Right forelimb (tissue), 1 donor: Measurements from ENCODE around the gene SBNO1.
"Not testable (repeated sequence)": the region's sequence is repeated elsewhere in the genome, so short reads cannot be mapped to it uniquely, and the experiment has no call there.

Experiments
- DNase-seq: peaks from one replicate; pipeline ENCODE4 v3.0.0-alpha.2; 2018

Gene SBNO1

DNA sequence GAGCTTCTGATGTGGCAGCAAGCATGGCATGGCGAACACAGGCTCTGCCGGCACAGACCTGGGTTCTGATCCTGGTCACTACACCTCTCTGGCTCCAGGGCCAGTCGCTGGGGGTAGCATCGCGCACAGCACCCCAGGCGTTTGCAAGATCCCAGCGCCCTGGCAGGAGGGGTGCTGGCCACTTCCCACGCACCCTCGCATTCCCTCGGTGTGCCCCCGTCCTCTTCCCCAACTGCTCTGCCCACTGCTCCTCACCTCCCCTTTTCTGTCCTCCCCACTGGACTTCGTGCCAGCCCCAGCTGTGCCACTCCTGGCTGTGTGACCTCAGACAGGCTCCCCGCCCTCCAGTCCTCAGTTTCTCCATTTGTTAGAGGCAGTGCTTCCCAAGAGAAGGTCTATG lies 95.8 kb downstream of the SBNO1 start:
- DNase-seq: no peak

DNA sequence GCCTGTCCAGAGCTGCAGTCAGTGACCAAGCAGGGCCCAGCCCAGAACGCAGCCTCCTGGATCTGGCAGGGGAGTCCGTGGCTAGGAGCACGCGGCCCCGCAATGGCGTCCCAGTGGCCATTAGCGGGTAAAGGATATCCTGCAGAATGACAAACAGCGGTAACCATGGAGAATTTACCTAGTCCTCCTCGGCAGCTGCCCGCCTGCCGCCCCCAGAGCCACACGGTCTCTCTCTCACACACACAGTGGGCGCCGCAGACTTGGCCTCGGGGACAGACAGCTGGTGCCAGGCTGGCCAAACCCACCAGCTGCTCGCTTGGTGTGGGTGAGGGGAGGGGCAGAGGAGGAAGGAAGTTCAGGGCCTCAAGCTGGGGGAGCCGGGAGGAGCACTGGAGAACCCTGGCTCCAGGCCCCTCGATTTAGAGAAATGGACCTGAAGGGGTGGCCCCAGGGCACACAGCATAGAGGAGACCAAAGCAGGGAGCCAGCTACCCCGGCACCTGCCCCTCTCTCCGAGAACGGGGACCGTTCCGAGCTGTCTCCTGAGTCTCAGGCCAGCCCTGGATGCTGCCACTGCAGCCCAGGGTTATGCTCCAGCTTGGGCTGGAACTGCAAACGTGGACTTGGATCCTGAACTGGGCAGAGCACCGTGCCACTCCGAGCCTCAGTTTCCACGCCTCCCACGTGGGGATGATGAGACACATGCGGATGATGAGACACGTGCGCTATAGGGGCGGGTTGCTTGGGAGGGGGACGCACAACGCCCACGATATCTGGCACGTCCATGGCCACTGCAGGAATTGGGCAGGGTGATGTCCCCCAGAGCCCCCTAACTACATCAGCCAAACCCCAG lies 96.4 kb downstream of the SBNO1 start:
- DNase-seq: peak; percentile 81

DNA sequence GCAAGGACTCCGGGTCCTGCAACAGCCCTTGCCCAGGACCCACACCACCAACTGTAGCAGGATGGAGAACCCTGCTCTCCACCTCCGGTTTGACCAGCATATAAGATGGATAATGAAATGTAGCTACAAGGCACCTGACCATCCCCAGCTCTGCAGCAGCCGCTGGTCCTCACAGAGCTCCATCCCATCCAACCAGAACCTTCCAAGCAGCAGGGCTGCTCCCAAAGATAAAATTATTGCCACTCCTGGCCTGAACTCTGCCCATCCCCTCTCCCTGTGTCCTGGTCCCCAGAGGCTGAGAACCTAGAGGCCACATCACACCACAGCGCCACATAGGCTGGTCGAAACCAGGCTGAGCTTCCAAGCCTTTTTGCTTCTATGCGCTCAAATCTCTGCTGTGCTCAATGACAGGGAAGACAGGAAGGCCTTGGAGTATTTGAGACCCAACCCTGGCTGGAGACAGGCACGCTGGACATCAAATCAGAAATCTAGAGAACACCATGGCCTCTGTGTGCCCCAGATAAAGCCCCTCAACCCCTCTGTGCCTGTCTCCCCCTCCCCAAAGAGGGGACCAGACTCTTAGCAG lies 97.2 kb downstream of the SBNO1 start:
- no peak for DNase-seq

DNA sequence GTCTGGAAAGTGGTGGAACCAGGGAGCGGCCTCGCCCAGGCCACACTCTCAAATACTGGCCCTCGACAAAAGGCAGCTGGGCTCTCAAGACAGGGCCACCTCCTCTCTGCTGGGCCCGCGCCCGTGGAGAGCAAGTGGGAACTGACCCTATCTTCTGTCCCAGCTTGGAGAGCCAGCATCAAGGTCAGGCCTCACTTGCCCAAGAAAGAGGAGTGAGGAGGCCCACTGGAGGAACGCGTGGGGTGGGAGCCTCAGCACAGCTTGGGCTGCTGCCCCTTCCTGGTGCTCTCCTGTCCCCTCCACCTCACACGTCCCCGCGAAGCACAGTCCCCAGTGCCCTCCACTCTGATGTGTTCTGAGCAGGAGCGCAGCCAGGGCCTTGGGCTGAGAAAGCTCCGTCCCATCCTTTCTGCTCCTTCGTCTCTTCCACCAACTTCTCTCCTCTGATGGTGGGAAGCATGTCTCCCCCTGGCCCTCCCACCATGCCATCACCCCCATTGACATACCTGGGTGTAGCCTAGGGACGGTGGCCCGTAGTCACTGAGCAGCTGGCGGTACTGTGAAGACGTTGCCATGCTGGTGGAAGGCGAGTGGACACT lies 97.9 kb downstream of the SBNO1 start:
- no peak for DNase-seq

DNA sequence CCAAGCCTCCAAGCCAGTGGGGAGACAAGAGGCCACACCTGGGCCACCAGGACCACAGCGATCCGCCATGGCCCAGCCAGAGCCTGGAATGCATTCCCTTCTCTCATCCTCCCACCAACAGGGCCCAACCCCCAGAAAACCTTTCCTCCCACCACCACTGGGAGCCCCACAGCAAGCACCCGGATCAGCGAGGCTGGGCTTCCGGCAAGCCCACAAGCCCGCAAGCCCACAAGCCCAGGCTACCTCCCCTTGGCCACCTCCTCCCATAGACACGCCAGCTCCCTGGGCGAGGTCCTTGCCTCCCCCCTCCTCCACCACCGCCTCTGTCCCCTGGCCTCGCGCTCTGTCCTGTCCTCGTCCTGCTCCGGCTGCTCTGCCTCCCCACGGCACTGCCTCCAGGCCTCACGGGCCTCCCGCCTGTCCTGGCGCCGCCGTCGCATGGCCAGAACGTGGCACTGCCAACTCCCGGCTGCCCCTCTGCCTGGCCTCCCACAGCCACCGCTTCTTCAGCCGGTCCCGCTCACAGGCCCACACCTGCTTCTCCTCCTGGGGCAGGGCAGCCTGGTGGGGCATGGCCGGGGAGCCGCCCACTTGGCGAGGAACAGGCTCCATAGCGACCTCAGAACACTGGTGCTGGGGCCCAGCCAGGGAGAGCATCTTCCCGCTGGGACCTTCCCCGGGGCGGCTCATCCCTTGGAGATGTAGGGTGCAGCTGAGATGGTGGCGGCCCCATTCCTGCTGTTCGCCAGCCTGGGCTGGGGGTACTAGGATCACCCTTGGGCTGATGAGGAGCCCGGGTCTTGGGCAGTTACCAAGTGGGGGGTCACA lies 98.6 kb downstream of the SBNO1 start:
- DNase-seq: no peak

DNA sequence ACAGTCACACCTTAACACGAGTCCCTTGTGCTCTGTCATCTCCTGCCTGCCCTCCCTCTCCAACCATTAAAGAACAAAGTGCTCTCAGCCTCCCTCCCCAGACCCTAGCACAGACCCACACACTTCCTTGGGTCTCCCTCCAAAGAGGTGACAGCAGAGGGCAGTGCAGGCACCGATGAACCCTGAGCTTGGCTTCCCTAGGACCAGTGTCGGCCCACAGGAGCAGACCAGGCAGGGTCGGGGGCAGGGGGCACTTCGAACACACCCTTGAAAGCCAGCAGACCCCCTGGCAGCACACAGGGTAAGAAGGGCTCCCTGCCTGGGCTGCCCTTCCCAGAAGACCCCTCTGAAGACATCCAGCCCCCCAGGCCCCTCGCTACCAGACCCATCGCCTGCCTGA lies 100.0 kb downstream of the SBNO1 start:
- DNase-seq: no peak

DNA sequence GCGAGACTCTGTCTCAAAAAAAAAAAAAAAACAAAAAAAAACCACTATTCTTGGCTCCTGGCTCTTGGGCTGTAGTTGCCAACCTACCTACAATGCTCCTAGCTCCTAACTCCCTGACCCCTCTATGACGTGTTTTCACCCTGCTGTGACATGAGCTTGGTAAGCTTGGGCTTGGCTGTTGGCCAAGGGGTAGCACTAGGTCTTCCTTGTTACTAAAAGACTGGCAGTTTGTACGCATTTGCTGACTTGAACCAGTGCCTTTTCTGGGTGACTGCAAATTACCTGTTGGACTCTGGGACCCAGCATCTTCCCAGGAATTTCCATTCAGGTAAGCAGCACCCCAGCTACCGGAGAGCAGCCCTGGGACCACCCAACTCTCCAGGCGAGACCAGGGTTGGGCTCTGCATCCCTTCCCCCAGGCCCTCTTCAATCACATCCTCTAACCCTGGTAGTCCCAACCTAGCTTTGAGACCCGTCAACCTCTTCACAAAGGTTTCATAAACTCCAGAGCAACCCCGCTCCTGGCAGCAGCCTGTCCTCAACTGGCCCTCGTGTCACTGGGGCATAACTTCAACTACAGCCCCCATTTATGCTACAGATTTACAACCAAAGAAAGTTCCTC lies 101.3 kb downstream of the SBNO1 start:
- DNase-seq: no peak

DNA sequence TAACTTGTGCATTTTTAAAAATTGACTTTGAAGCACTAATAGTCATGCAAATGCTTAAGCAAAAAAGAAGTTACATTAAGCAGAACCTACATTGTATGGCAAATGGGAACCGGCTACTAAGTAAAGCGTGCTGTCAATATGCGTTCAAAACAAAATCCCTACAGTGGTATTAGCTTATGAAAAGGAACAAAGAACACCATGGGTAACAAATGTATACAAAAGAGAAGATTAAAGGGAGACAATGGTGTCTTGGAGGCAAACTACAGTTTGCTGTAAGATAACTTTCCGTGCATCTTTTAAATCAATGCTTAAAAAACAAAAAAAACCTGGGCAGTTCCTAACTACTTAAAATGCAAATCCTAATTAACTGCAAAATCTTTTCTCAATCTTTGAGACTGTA lies 103.5 kb downstream of the SBNO1 start:
- DNase-seq: no peak

DNA sequence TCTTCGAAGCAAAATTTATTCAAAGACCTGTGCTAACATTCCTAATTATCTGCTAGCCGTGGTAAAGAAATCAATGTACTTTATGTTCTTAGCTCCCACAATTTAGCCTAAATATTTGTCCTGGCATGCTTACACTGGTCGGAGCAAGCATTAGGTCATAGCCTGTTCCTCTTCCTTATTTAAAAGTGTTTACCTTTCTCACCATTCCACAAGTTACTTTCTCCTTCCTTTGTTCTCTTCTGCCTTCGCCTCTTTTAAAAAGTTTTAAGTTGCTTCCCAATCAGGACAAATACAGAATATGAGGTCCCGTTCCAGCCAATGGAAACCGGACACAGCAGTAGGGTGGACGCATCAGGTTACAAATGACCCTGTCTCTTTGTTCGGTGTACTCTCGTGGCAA lies 104.6 kb downstream of the SBNO1 start:
- DNase-seq: no peak

DNA sequence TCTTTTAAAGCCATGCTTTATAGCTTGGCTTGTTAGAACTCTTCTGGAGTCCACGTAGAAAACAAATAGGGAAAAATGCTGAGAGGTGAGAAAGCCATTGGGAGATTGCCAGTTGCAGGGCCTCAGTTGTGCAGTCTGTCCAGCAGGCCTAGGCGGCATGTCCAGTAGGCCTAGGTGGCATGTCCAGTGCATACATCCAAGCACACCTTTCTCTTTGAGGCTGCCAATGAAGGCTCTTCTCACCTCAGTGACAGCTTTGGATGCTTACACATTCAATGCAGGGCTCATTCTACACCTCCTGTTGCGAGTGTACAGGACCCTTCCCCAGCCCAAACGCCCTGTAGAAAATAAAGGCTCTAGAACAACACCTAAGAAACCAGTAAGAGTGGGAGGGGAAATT lies 106.1 kb downstream of the SBNO1 start:
- no peak for DNase-seq

DNA sequence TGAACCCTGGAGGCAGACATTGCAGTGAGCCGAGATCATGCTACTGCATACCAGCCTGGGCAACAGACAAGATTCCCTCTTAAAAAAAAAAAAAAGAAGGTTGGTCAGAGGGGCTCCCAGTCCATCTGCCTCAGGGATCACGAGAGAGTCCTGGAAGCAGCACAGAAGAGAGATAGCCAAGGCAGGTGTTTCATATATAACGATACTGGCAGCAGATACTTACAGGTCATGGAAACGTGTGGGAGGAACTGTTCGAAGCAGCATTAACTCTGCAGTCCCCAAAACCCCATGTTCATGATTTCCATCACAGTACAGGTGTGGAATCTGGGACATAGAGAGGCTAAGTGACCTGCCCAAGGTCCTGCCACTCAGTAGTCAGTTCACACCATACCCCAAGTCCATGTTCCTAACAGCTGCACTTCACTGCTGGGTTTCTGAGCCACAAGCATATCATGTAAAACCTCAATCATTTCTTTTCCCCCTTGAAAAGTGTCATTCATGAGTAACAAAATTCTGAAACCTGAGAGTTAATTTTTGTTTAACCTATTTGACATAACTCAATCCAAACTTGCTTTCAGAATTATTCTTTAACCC lies 109.7 kb downstream of the SBNO1 start:
- DNase-seq: no peak

DNA sequence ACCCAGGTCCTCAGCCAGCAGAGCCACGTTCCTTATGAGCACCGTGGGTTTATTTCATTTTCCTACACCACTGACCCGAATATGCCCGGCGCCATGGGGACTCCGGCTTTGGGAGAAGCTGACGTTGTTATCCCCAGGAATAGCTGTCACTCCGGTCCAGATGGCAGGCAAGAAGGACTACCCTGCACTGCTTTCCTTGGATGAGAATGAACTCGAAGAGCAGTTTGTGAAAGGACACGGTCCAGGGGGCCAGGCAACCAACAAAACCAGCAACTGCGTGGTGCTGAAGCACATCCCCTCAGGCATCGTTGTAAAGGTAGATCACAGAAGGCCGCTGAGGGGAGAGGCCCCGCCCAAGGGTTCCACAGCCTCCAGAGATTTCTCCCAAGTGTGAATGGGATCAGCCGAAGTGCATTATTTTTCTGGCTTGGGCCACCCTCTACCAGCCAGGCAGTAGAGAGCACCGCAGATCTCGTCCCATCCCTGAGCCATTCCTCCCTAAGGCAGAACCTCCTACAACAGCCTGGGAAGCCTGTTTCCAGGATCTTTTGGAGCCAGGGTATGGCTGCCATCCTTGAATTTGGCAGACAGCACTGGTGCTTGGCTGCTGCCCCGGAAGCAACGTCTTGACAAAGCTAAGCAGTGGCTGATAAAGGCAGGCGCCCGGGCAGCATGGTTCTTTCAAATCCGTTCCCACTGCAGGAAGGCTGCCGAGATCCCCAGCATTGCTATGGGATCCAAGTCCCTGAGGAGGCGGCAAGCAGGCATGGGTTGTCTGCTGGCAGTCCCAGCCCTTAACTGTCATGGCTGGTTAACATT lies 110.8 kb downstream of the SBNO1 start:
- no peak for DNase-seq

DNA sequence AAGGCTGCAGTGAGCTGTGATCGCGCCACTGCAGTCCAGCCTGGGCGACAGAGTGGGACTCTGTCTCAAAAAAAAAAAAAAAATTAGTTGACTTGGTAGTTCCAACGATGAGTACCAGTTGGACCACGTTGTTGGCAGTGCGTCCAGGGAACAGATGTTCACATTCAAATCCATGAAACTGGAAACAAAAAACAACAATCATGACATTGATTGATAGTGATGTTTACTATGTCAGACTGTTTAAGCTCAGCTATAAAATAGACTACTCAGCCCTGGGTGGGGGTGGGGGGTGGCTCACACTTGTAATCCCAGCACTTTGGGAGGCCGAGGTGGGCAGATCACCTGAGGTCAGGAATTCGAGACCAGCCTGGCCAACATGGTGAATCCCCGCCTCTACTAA lies 112.3 kb downstream of the SBNO1 start:
- not testable (repeated sequence) for DNase-seq

DNA sequence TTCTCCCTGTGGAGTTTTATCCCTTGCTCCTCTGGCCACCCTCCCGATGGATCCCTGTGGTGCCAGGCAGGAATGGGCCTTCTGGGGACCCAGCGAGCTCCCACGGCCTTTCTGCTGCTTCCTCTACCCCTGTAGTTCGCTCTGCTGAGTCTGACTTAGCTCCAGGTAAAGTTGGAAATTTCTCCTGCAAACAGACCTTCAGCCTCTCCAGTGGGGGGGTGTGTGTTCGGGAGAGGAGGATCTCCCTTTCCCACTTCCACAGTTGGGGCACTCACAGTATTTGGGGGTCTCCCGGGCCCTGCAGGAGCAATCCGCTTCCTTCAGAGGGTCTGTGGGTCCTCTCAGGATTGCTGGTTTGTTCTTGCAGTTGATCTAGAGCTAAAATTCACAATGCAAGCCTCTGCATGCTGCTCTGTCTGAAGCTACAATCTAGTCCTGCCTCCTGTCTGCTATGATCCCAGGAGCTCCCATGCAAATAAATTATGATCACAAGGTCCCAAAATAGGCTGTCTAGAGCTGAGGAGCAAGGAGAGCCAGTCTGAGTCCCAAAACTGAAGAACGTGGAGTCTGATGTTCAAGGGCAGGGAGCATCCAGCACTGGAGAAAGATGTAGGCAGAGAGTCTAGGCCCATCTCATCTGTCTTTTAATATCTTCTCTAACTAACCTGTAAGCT lies 113.1 kb downstream of the SBNO1 start:
- no peak for DNase-seq

DNA sequence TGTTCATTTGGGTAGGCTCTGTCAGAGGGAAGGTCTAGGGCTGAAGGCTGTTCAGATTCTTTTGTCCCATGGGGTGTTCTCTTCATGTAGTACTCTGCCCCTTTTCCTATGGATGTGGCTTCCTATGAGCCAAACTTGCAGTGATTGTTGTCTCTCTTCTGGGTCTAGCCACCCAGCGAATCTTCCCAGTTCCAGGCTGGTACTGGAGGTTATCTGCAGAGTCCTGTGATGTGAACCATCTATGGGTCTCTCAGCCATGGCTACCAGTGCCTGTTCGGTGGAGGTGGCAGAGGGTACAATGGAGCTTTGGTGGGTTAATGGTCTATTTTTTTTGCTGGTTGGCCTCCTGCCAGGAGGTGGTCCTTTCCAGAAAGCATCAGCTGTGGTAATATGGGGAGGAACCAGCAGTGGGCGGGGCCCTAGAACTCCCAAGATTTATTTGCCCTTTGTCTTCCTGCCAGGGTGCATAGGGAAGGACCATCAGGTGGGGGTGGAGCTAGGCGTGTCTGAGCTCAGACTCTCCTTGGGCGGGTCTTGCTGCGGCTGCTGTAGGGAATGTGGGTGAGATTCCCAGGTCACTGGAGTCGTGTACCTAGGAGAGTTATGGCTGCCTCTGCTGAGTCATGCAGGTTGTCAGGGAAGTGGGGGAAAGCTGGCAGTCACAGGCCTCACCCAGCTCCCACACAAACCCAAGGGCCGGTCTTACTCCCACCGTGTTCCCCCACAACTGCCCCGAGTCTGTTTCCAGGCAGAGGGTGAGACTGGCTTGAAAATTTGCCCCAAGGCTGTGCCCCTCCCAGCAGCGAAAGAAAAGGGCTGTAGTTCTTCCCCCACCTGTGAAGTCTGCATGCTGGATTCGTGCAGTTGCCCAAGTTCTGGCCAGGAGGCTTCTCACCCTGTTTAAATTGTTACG lies 113.9 kb downstream of the SBNO1 start:
- DNase-seq: no peak

DNA sequence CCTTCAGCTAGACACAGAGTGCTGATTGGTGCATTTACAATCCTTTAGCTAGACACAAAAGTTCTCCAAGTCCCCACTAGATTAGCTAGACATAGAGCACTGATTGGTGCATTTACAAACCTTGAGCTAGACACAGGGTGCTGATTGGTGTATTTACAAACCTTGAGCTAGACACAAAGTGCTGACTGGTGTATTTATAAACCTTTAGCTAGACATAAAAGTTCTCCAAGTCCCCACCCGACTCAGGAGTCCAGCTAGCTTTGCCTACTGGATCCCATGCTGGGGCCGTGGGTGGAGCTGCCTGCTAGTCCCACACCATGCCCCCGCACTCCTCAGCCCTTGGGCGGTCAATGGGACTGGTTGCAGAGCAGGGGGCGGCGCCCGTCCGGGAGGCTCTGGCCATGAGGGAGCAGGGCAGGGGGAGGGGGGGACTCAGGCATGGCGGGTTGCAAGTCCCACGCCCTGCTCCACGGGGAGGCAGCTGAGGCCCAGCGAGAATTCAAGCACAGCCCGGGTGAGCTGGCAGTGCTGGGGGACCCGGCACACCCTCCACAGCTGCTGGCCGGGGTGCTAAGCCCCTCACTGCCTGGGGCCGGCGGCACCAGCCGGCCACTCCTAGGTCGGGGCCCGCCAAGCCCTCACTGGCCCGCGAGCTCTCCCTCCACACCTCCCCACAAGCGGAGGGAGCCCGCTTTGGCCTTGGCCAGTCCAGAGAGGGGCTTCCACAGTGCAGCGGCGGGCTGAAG lies 115.5 kb downstream of the SBNO1 start:
- DNase-seq: not testable (repeated sequence)

DNA sequence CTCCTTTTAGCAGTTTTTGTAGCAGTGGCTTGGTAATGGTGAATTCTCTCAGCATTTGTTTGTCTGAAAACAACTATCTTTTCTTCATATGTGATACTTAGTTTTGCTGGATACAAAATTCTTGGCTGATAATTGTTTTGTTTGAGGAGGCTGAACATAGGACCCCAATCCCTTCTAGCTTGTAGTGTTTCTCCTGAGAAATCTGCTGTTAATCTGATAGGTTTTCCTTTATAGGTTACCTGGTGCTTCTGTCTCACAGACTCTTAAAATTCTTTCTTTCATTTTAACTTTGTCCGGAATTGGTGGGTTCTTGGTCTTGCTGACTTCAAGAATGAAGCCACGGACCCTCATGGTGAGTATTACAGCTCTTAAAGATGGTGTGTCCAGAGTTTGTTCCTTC lies 116.5 kb downstream of the SBNO1 start:
- DNase-seq: not testable (repeated sequence)

DNA sequence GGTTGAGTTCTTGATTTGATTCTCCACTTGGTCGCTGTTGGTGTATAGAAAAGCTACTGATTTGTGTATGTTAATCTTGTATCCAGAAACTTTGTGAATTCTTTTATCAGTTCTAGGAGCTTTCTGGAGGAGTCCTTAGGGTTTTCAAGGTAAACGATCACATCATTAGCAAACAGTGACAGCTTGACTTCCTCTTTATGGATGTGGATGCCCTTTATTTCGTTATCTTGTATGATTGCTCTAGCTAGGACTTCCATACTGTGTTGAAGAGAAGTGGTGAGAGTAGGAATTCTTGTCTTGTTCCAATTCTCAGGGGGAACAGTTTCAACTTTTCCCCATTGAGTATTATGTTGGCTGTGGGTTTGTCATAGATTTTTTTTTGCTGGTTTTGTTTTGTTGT lies 119.0 kb downstream of the SBNO1 start:
- no peak for DNase-seq

DNA sequence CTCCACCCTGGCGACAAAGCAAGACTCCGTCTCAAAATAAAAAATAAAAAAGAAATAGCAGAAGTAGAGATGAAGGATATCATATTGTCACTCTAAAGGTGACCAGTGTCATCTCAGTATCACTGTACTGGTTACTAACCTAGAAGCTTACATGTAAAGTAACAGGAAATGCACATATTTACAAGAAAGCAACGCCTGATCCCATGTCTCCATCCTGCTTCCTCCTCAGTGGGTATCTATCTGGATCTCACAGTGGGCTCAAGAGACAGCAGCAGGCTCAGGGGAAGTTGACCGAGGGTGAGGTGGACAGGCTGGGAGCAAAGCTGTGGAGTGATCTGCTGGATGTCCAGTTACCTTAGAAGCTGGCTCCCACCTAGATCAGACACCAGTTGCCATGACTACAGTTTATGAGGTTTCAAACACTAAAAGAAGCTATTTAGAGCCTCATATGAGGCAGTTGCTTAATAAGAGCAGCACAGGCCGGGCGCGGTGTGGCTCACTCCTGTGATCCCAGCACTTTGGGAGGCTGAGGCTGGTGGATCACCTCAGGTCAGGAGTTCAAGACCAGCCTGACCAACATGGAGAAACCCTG lies 120.9 kb downstream of the SBNO1 start:
- no peak for DNase-seq
